SU-DHL-6 (cell line): ENCODE results near the gene LARP1B.

ENCODE experiments used
- H2AFZ ChIP-seq: fragments of 200-600 bp; sonication (generic); 2 replicates; pipeline ENCODE4 v1.6.1; 2014; ENCODE audit warnings: low read depth, mild to moderate bottlenecking, moderate library complexity, mixed read lengths, antibody characterized with exemption, low read length; ENCODE audit not compliant: severe bottlenecking
- H3F3A ChIP-seq: fragments of 200-600 bp; shearing (Covaris generic); 2 replicates; pipeline ENCODE4 v1.6.0; 2016; ENCODE audit warnings: antibody characterized with exemption, mild to moderate bottlenecking; ENCODE audit not compliant: insufficient read depth
- H3K27ac ChIP-seq: fragments of 200-600 bp; sonication (generic); 2 replicates; pipeline ENCODE4 v1.5.1; 2016; ENCODE audit warnings: low read depth, mild to moderate bottlenecking, low read length, moderate library complexity, mixed read lengths
- H3K27me3 ChIP-seq: fragments of 200-600 bp; sonication (generic), shearing (Covaris generic); 2 replicates; pipeline ENCODE4 v1.6.0; 2014; ENCODE audit warnings: mild to moderate bottlenecking, low read length
- H3K36me3 ChIP-seq: fragments of 200-600 bp; sonication (generic); 2 replicates; pipeline ENCODE4 v1.6.1; 2014; ENCODE audit warnings: mild to moderate bottlenecking, low read length, mixed read lengths
- H3K4me2 ChIP-seq: fragments of 300-600, 200-600 bp; shearing (Covaris generic), sonication (generic); 2 replicates; pipeline ENCODE4 v1.6.0; 2014; ENCODE audit warnings: low read length, low read depth, mild to moderate bottlenecking; ENCODE audit not compliant: poor library complexity, severe bottlenecking
- H3K4me3 ChIP-seq: fragments of 200-600 bp; sonication (generic); 2 replicates; pipeline ENCODE4 v1.5.1; 2014; ENCODE audit warnings: antibody characterized with exemption, low read length, mild to moderate bottlenecking, mixed read lengths; ENCODE audit not compliant: insufficient read depth, poor library complexity, severe bottlenecking
- H3K79me2 ChIP-seq: fragments of 200-600 bp; sonication (generic); 2 replicates; pipeline ENCODE4 v1.6.1; 2014; ENCODE audit warnings: mild to moderate bottlenecking, low read length, moderate library complexity; ENCODE audit not compliant: insufficient read depth
- H3K9ac ChIP-seq: fragments of 200-600 bp; sonication (generic); 2 replicates; pipeline ENCODE4 v1.7.0; 2014; ENCODE audit warnings: mild to moderate bottlenecking, low read length
- H3K9me2 ChIP-seq: fragments of 200-600 bp; sonication (generic); replicated peaks from 2 replicates; pipeline ENCODE4 v1.6.1; 2014; ENCODE audit warnings: low read length; ENCODE audit not compliant: insufficient read depth
- H3K9me3 ChIP-seq: fragments of 200-600 bp; sonication (generic); 2 replicates; pipeline ENCODE4 v1.6.1; 2014; ENCODE audit warnings: low read length, mixed read lengths; ENCODE audit not compliant: insufficient read depth
- H4K20me1 ChIP-seq: fragments of 200-600 bp; sonication (generic); 2 replicates; pipeline ENCODE4 v1.6.1; 2014; ENCODE audit warnings: low read depth, mild to moderate bottlenecking, antibody characterized with exemption, low read length, moderate library complexity, mixed read lengths
- EZH2phosphoT487 ChIP-seq: fragments of 200-600 bp; sonication (generic), shearing (Covaris generic); conservative IDR thresholded peaks from 2 replicates; pipeline ENCODE4 v1.6.1; 2018; ENCODE audit warnings: mild to moderate bottlenecking, antibody characterized with exemption, low read length, moderate library complexity, mixed read lengths
- TF ChIP-seq, protein P1 (sequence below): fragments of 200-600 bp; sonication (generic); IDR thresholded peaks from one replicate; pipeline ENCODE4 v1.5.1; 2017; ENCODE audit warnings: antibody characterized with exemption, mild to moderate bottlenecking, low read length, moderate library complexity; ENCODE audit not compliant: insufficient read depth, poor library complexity, severe bottlenecking

LARP1B gene

GRCh38 chr4:128134925-128135324, 73.8 kb downstream of the LARP1B start:
- Histone ChIP-seq H3K9ac (no peak overlapping the region), H3K36me3 (no peaks in the 10 kb centered on the region), H3K4me3 (no peak overlapping the region), H3K4me2 (no peak overlapping the region), H3K79me2 (no peaks in the 10 kb centered on the region), H3K27me3 (no peaks in the 10 kb centered on the region), H4K20me1 (no peaks in the 10 kb centered on the region), H3K9me2 (no peaks in the 10 kb centered on the region), H2AFZ (no peak overlapping the region), H3K27ac (no peak overlapping the region), H3K9me3 (no peaks in the 10 kb centered on the region), H3F3A (no peaks in the 10 kb centered on the region)
- TF ChIP-seq, protein P1, sequence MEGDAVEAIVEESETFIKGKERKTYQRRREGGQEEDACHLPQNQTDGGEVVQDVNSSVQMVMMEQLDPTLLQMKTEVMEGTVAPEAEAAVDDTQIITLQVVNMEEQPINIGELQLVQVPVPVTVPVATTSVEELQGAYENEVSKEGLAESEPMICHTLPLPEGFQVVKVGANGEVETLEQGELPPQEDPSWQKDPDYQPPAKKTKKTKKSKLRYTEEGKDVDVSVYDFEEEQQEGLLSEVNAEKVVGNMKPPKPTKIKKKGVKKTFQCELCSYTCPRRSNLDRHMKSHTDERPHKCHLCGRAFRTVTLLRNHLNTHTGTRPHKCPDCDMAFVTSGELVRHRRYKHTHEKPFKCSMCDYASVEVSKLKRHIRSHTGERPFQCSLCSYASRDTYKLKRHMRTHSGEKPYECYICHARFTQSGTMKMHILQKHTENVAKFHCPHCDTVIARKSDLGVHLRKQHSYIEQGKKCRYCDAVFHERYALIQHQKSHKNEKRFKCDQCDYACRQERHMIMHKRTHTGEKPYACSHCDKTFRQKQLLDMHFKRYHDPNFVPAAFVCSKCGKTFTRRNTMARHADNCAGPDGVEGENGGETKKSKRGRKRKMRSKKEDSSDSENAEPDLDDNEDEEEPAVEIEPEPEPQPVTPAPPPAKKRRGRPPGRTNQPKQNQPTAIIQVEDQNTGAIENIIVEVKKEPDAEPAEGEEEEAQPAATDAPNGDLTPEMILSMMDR = no peak
- TF ChIP-seq EZH2phosphoT487 = no peak

GRCh38 chr4:128135391-128135790, 74.3 kb downstream of the LARP1B start:
- no peaks in the 10 kb centered on the region for H3F3A ChIP-seq
- TF ChIP-seq, protein P1 = no peak
- no peak for TF ChIP-seq EZH2phosphoT487
- H2AFZ ChIP-seq = no peak overlapping the region
- no peaks in the 10 kb centered on the region for H3K9me3 ChIP-seq
- H3K4me3 ChIP-seq = no peak overlapping the region
- no peaks in the 10 kb centered on the region for H4K20me1 ChIP-seq
- H3K27me3 ChIP-seq = no peaks in the 10 kb centered on the region
- H3K9me2 ChIP-seq = no peaks in the 10 kb centered on the region
- H3K4me2 ChIP-seq = no peak overlapping the region
- no peak overlapping the region for H3K27ac ChIP-seq
- no peak overlapping the region for H3K9ac ChIP-seq
- H3K79me2 ChIP-seq = no peaks in the 10 kb centered on the region
- H3K36me3 ChIP-seq = no peaks in the 10 kb centered on the region

DNA sequence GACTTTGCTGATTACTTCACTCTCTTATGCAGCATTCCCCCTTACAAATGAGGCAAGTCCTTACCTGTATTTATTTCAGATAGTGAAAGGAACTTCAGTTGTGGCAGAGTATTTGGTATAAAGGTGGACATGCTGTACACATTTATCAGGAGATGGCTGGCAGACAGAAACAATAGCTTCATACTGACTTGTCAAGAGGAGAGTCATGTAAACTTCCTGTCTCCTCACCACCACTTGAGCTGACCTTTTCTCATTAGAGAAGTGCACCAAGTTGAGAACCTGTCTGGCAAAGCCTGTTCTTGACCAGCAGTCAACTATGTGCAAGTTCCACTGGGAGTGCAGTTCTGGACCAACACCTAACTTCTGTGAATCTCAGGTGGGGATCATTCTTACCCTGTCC, 80.8 kb downstream of the LARP1B start:
- H3K27me3 ChIP-seq = no peaks in the 10 kb centered on the region
- no peak overlapping the region for H3K9ac ChIP-seq
- no peak overlapping the region for H3K4me2 ChIP-seq
- H3K27ac ChIP-seq = no peak overlapping the region
- no peaks in the 10 kb centered on the region for H4K20me1 ChIP-seq
- no peaks in the 10 kb centered on the region for H3K79me2 ChIP-seq
- no peaks in the 10 kb centered on the region for H3F3A ChIP-seq
- no peaks in the 10 kb centered on the region for H3K9me2 ChIP-seq
- no peak overlapping the region for H2AFZ ChIP-seq
- no peaks in the 10 kb centered on the region for H3K36me3 ChIP-seq
- H3K4me3 ChIP-seq = no peak overlapping the region
- no peak for TF ChIP-seq EZH2phosphoT487
- TF ChIP-seq, protein P1 = no peak
- H3K9me3 ChIP-seq = no peaks in the 10 kb centered on the region
